ENCODE results near the gene PIBF1.

PIBF1 gene

DNA sequence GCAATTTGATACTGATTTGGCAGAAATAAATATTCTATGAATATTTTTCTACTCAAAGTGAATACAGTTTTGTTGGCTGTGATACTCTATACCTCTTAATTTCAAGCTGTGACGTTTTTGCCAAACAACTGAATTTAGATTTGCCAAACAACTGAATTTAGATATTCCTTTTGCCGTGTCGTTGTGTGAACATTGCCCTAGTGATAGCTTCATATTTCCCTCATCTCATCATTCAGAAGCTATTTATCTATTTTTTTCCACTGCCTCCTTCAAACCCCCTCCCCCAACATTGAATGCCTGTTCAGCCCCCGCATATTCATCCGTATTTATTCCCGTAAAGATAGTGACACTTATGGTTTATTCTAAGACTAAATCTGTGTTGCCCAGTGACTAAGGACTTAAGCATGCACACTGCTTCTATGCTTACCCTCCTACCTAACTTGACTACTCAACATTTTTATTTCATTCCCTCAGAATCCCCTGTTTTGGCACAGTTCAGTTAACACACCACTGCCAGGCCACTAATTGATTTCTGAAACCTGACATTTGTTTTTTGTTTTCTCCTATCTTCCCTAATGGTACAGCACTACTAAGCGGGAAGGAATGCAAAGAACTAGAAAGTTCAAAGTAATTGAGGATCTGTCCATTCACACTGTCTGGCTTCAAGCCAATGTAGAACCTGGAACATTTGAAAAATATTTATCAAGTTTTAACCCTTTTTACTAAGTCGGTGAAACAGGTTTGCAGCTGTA, 274.1 kb downstream of the PIBF1 start:
- TF ChIP-seq, protein P1, sequence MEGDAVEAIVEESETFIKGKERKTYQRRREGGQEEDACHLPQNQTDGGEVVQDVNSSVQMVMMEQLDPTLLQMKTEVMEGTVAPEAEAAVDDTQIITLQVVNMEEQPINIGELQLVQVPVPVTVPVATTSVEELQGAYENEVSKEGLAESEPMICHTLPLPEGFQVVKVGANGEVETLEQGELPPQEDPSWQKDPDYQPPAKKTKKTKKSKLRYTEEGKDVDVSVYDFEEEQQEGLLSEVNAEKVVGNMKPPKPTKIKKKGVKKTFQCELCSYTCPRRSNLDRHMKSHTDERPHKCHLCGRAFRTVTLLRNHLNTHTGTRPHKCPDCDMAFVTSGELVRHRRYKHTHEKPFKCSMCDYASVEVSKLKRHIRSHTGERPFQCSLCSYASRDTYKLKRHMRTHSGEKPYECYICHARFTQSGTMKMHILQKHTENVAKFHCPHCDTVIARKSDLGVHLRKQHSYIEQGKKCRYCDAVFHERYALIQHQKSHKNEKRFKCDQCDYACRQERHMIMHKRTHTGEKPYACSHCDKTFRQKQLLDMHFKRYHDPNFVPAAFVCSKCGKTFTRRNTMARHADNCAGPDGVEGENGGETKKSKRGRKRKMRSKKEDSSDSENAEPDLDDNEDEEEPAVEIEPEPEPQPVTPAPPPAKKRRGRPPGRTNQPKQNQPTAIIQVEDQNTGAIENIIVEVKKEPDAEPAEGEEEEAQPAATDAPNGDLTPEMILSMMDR (IDR thresholded peaks at IDR 0.05; ENCODE audit: low read depth, low read length, missing control alignments), result no peak
- peak; percentile 80 for DNase-seq (ENCODE audit: low read depth)
- in situ Hi-C loops (cut with HindIII; ENCODE audit: low sequenced_read_pairs), result no loop called here
- no peak overlapping the region for H3K4me3 ChIP-seq (ENCODE audit: low read depth, low read length)

DNA sequence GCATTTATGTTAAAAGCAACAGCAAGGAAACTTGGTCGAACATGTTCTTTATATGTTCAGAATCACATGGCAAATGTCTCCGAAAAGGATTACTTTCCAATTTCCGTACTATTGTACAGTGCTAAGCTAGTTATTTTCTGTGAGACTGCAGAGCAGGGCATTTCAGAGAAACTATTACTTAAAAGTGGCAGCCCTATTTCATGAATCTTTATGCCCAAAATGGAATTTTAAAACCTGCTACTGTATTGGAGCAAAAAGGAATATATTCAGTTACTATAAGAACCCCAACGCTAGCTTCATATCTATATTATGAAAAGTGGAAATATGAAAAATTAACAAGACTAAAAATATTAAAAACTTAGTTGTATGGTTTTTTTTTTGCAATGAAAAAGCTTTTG, 274.6 kb downstream of the PIBF1 start:
- in situ Hi-C loops (cut with HindIII; ENCODE audit: low sequenced_read_pairs), result no loop called here
- DNase-seq (ENCODE audit: low read depth), result no peak
- TF ChIP-seq, protein P1 (IDR thresholded peaks at IDR 0.05; ENCODE audit: low read depth, low read length, missing control alignments), result no peak
- no peak overlapping the region for H3K4me3 ChIP-seq (ENCODE audit: low read depth, low read length)

DNA sequence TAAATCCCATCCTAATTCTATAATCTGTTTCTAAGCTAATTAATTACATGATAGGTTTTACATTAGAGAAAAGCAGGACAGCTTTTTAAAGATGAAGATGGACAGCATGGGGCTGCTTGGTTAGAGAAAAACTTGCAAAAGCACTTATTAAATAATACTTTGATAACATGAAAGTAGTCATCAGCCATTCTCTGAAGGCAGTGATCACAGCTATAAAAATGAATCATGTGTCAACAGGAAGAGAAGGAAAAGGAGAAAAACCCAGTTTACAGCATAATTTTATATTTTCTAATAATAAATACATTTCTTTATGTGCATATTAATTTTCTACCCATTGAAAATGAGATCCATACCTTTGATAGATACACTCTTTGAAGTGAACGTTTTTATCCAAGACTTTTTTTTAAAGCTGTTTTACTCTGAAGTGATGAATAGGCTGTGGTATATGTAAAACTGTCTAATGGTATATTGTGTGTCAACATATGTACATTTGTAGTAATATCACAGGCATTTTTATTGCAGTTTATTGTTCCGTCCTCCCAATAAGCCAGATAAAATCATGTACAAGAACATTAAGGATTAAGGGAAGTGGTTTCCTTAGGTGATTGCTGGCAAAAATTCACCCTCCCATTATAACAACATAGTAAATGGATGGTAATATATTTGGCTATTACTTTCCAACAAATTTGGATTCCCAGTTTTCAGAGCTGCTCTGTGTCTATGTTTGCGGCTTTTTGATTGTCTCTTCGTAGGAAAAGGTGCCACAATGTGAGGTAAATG, 275.5 kb downstream of the PIBF1 start:
- TF ChIP-seq, protein P1 (IDR thresholded peaks at IDR 0.05; ENCODE audit: low read depth, low read length, missing control alignments), result no peak
- in situ Hi-C loops (cut with HindIII; ENCODE audit: low sequenced_read_pairs), result no loop called here
- H3K4me3 ChIP-seq (ENCODE audit: low read depth, low read length), result no peak overlapping the region
- no peak for DNase-seq (ENCODE audit: low read depth)

DNA sequence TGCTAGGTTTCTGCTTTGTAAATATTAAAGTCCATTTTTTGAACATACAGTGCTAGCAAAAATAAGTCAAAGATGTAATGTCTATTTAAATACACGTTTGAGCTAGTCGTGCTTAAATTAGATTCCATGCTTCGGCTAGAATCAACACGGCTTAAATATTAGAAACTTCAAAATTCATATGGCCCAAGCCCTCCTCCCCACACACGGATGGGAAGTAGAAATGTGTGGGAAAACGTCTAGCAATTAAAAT, 276.1 kb downstream of the PIBF1 start:
- DNase-seq (ENCODE audit: low read depth), result no peak
- H3K4me3 ChIP-seq (ENCODE audit: low read depth, low read length), result peak overlapping the region; percentile 67
- TF ChIP-seq, protein P1 (IDR thresholded peaks at IDR 0.05; ENCODE audit: low read depth, low read length, missing control alignments), result no peak
- in situ Hi-C loops (cut with HindIII; ENCODE audit: low sequenced_read_pairs), result no loop called here

DNA sequence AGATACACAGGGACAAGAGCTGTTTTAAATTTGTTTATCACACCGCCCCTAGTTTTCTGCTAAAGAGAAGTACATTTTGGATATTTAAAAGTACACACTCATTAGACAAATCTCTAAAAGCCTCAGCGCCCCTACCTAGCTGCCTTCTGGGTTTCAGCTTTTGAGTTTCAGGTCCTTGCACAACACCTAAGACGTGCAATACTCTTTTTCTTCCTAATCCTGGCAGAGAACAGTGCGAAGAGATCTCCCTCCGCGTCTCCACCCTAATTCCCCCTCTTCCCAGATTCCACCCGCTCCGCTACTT, 276.5 kb downstream of the PIBF1 start:
- TF ChIP-seq, protein P1 (IDR thresholded peaks at IDR 0.05; ENCODE audit: low read depth, low read length, missing control alignments), result no peak
- in situ Hi-C loops (cut with HindIII; ENCODE audit: low sequenced_read_pairs), result no loop called here
- peak overlapping the region; percentile 67 for H3K4me3 ChIP-seq (ENCODE audit: low read depth, low read length)
- DNase-seq (ENCODE audit: low read depth), result no peak

DNA sequence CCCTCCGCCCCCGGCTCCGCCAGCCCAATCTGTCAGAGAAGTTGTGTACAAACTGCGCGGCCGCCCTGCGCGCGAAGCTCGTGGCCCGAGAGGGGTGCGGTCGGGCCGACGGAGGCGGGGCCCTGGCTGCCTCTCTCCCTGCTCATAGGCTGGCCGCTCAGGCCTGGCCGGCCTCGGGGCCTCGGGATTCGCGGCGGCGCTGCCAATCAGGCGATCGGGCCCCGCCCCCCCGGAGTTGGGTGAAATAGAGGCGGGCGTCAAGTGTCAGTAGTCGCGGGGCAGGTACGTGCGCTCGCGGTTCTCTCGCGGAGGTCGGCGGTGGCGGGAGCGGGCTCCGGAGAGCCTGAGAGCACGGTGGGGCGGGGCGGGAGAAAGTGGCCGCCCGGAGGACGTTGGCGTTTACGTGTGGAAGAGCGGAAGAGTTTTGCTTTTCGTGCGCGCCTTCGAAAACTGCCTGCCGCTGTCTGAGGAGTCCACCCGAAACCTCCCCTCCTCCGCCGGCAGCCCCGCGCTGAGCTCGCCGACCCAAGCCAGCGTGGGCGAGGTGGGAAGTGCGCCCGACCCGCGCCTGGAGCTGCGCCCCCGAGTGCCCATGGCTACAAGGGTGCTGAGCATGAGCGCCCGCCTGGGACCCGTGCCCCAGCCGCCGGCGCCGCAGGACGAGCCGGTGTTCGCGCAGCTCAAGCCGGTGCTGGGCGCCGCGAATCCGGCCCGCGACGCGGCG, 277.0 kb downstream of the PIBF1 start, which contains the start of gene KLF5:
Gene KLF5 (plus strand): TSS at position 270 of the 724 bp plus-strand sequence. CDS start 323 bp downstream, at position 593.
- in situ Hi-C loops (cut with HindIII; ENCODE audit: low sequenced_read_pairs), result no loop called here
- H3K4me3 ChIP-seq (ENCODE audit: low read depth, low read length), result peak within 1 kb of the TSS; percentile 67
- TF ChIP-seq, protein P1 (IDR thresholded peaks at IDR 0.05; ENCODE audit: low read depth, low read length, missing control alignments), result no peak
- peak; percentile 81 for DNase-seq (ENCODE audit: low read depth)
